HCT116 (cell line): ENCODE data around the gene HOMER3. TPM values are rescaled to one million over a fixed set of nuclear protein-coding genes. Genes with fewer than 3 reads are reported as not detected.

ENCODE experiments used
- ATAC-seq: fragments of 200-7000 bp; cut with Tn5 transposase; 2 replicates; pipeline ENCODE4 v1.9.1; 2020; ENCODE audit warnings: mild to moderate bottlenecking, moderate library complexity
- BruUV-seq: library from RNA; stranded (reverse); fragments of 400-500 nt; replicated peaks from 2 replicates; lab custom pipeline; 2021; lab: Mats Ljungman, UMichigan
- CTCF ChIA-PET: fragments of 300-600 bp; sonication (Branson Sonifier 250); formaldehyde crosslinking; loops from one replicate; lab custom pipeline; 2021; ENCODE audit warnings: antibody characterized with exemption; lab: Charles Lee
- POLR2A ChIA-PET: fragments of 300-600, 350-600 bp; sonication (Branson Sonifier 250); formaldehyde crosslinking; loops from one replicate; lab custom pipeline; 2021; ENCODE audit warnings: antibody characterized with exemption; lab: Charles Lee
- RAD21 ChIA-PET, 2 experiments: fragments of 300-600 bp; sonication (Branson Sonifier 250); formaldehyde crosslinking; loops; one replicate each; lab custom pipeline; 2023; ENCODE audit warnings: low total read pairs in 2 of 2; ENCODE audit not compliant: uncharacterized antibody in 2 of 2, unreplicated experiment in 2 of 2, low non-redundant PET in 1 of 2; lab: Charles Lee
- DNase-seq: peaks from one replicate; pipeline ENCODE4 v3.0.0-alpha.2; 2010; ENCODE audit warnings: low read depth, low spot score
- H2AFZ ChIP-seq: fragments of 200-600 bp; shearing (Covaris generic), sonication (generic); 2 replicates; pipeline ENCODE4 v1.6.1; 2017; ENCODE audit warnings: low read depth, mixed run types, mixed read lengths, antibody characterized with exemption, low read length; ENCODE audit not compliant: poor library complexity, severe bottlenecking
- H3K27ac ChIP-seq: 2 replicates; pipeline ENCODE4 v1.5.1; 2012; ENCODE audit warnings: low read depth, low read length
- H3K27me3 ChIP-seq: fragments of 200-600 bp; sonication (generic); 2 replicates; pipeline ENCODE4 v1.6.1; 2016; ENCODE audit warnings: mixed run types, low read length, mixed read lengths; ENCODE audit not compliant: insufficient read depth
- H3K36me3 ChIP-seq, 2 experiments: fragments of 200-500 bp in 1 of 2; fragments of 200-600 bp in 1 of 2; sonication (Bioruptor generic) in 1 of 2; sonication (generic) in 1 of 2; 2 replicates each; pipeline versions ENCODE4 v1.5.1 to v1.6.1; 2014 to 2016; ENCODE audit warnings: low read length in 2 of 2, inconsistent platforms in 1 of 2, mixed read lengths in 1 of 2, mixed run types in 1 of 2; ENCODE audit not compliant: insufficient read depth in 2 of 2, control insufficient read depth in 1 of 2
- H3K4me1 ChIP-seq, 2 experiments: fragments of 200-600 bp in 1 of 2; sonication (generic) in 1 of 2; 2 replicates each; pipeline versions ENCODE4 v1.5.1 to v1.6.1; 2012 to 2017; ENCODE audit warnings: low read length in 2 of 2, inconsistent platforms in 1 of 2, mild to moderate bottlenecking in 1 of 2, mixed read lengths in 1 of 2, mixed run types in 1 of 2, moderate library complexity in 1 of 2; ENCODE audit not compliant: insufficient read depth in 2 of 2, control insufficient read depth in 1 of 2
- H3K4me2 ChIP-seq: fragments of 200-600 bp; sonication (generic); 2 replicates; pipeline ENCODE4 v1.6.1; 2017; ENCODE audit warnings: mixed run types, low read length, mixed read lengths
- H3K4me3 ChIP-seq, 2 experiments: fragments of 200-600 bp in 1 of 2; sonication (generic) in 1 of 2; replicated peaks in 1 of 2; 2 replicates each; pipeline ENCODE4 v1.5.1; 2011 to 2016; ENCODE audit warnings: low read length in 2 of 2, control low read depth in 1 of 2, low read depth in 1 of 2, mild to moderate bottlenecking in 1 of 2, mixed read lengths in 1 of 2, mixed run types in 1 of 2
- H3K79me2 ChIP-seq: fragments of 200-600 bp; sonication (generic); 2 replicates; pipeline ENCODE4 v1.6.1; 2017; ENCODE audit warnings: mild to moderate bottlenecking, mixed run types, low read length, moderate library complexity, mixed read lengths; ENCODE audit not compliant: insufficient read depth
- H3K9ac ChIP-seq: fragments of 200-600 bp; sonication (generic); 2 replicates; pipeline ENCODE4 v1.6.1; 2016; ENCODE audit warnings: low read length, mixed read lengths
- H3K9me2 ChIP-seq: fragments of 200-600 bp; sonication (generic), shearing (Covaris generic); 2 replicates; pipeline ENCODE4 v1.6.1; 2017; ENCODE audit warnings: mixed run types, mild to moderate bottlenecking, moderate library complexity; ENCODE audit not compliant: insufficient read depth
- H3K9me3 ChIP-seq, 2 experiments: fragments of 200-500 bp in 1 of 2; fragments of 200-600 bp in 1 of 2; sonication (Bioruptor generic) in 1 of 2; sonication (generic) in 1 of 2; 2 replicates each; pipeline ENCODE4 v1.6.1; 2014 to 2017; ENCODE audit warnings: low read length in 2 of 2, mixed read lengths in 2 of 2, inconsistent platforms in 1 of 2, low read depth in 1 of 2, mild to moderate bottlenecking in 1 of 2, mixed run types in 1 of 2, moderate library complexity in 1 of 2; ENCODE audit not compliant: control insufficient read depth in 1 of 2, insufficient read depth in 1 of 2
- H4K20me1 ChIP-seq: fragments of 200-600 bp; sonication (generic), shearing (Covaris generic); 2 replicates; pipeline ENCODE4 v1.6.1; 2017; ENCODE audit warnings: mixed run types, mild to moderate bottlenecking, moderate library complexity; ENCODE audit not compliant: insufficient read depth
- CBX3 ChIP-seq: IDR thresholded peaks from 2 replicates; pipeline ENCODE4 v1.6.1; 2012; ENCODE audit warnings: low read depth
- EGR1 ChIP-seq: IDR thresholded peaks from 2 replicates; pipeline ENCODE4 v1.6.1; 2012; ENCODE audit warnings: low read depth
- ELF1 ChIP-seq: IDR thresholded peaks from 2 replicates; pipeline ENCODE4 v1.6.1; 2012; ENCODE audit warnings: low read depth, borderline replicate concordance
- EZH2 ChIP-seq: fragments of 200-600 bp; sonication (generic); IDR thresholded peaks from 2 replicates; pipeline ENCODE4 v1.6.1; 2017; ENCODE audit warnings: antibody characterized with exemption, mixed run types
- EZH2phosphoT487 ChIP-seq: fragments of 200-600 bp; IDR thresholded peaks from 2 replicates; pipeline ENCODE4 v1.6.1; 2018; ENCODE audit warnings: antibody characterized with exemption, borderline replicate concordance
- FOSL1 ChIP-seq: IDR thresholded peaks from 2 replicates; pipeline ENCODE4 v1.6.1; 2012; ENCODE audit warnings: low read depth
- JUND ChIP-seq: IDR thresholded peaks from 2 replicates; pipeline ENCODE4 v1.6.1; 2012
- MAX ChIP-seq: IDR thresholded peaks from 2 replicates; pipeline ENCODE4 v1.6.1; 2012
- POLR2A ChIP-seq: IDR thresholded peaks from 2 replicates; pipeline ENCODE4 v1.7.0; 2011; ENCODE audit warnings: borderline replicate concordance; ENCODE audit not compliant: insufficient read depth, insufficient read length; ENCODE audit errors: extremely low read depth
- POLR2AphosphoS5 ChIP-seq: IDR thresholded peaks from 2 replicates; pipeline ENCODE4 v1.6.1; 2011; ENCODE audit warnings: mild to moderate bottlenecking, low read depth, low read length, moderate library complexity
- RAD21 ChIP-seq: IDR thresholded peaks from 2 replicates; pipeline ENCODE4 v1.6.1; 2012; ENCODE audit warnings: low read depth, mild to moderate bottlenecking
- REST ChIP-seq: IDR thresholded peaks from 2 replicates; pipeline ENCODE4 v1.6.1; 2012; ENCODE audit warnings: low read depth
- SP1 ChIP-seq: IDR thresholded peaks from 2 replicates; pipeline ENCODE4 v1.6.1; 2012; ENCODE audit warnings: low read depth
- SRF ChIP-seq: IDR thresholded peaks from 2 replicates; pipeline ENCODE4 v1.6.1; 2012; ENCODE audit warnings: low read depth
- TCF7L2 ChIP-seq: IDR thresholded peaks from 2 replicates; pipeline ENCODE4 v1.7.0; 2011; ENCODE audit warnings: borderline replicate concordance, inconsistent platforms; ENCODE audit not compliant: insufficient read depth, insufficient read length; ENCODE audit errors: extremely low read depth
- YY1 ChIP-seq: IDR thresholded peaks from 2 replicates; pipeline ENCODE4 v1.6.1; 2011; ENCODE audit warnings: low read length, low read depth, moderate library complexity, mild to moderate bottlenecking; ENCODE audit not compliant: insufficient replicate concordance; ENCODE audit errors: extremely low read depth
- ZBTB33 ChIP-seq: IDR thresholded peaks from 2 replicates; pipeline ENCODE4 v1.6.1; 2011; ENCODE audit warnings: mild to moderate bottlenecking, low read length, moderate library complexity; ENCODE audit not compliant: insufficient replicate concordance; ENCODE audit errors: extremely low read depth
- intact Hi-C: fragments of 100-400 bp; cut with micrococcal nuclease; formaldehyde crosslinking; loops from 2 replicates; pipeline ENCODE4 v1.10.0; 2022
- total RNA-seq: library from RNA; stranded (reverse); gene quantifications from one replicate; pipeline ENCODE4 v1.2.1, GENCODE V29; 2021; ENCODE audit not compliant: unreplicated experiment

The HOMER3 gene
- total RNA-seq, 1 experiment from 2014 or later = 45.2 TPM

- RAD21 ChIA-PET = interaction anchor here in 1 of 2 experiments (0.6 kb wide), 1 partner anchor 18 kb away, joined by 3 read pairs; no protein-coding TSS in a partner anchor
These were observed 48.3 kb upstream of the HOMER3 start for GRCh38 chr19:18989316-18989715.

More at GRCh38 chr19:18989316-18989715, 48.3 kb upstream of the HOMER3 start:
- Histone ChIP-seq H3K27ac (no peak overlapping the region), H3K4me1 (peaks cover 0 to 9% of the 10 kb centered on the region in 2 experiments; a peak in 1 of 4 replicates), H3K9me3 (no peaks in the 10 kb centered on the region), H3K4me2 (no peak overlapping the region), H3K4me3 (no peak overlapping the region), H3K36me3 (peaks cover 21 to 28% of the 10 kb centered on the region in 2 experiments; a peak in 3 of 4 replicates), H4K20me1 (no peaks in the 10 kb centered on the region), H2AFZ (no peak overlapping the region), H3K79me2 (no peaks in the 10 kb centered on the region), H3K9ac (no peak overlapping the region), H3K9me2 (no peaks in the 10 kb centered on the region), H3K27me3 (no peaks in the 10 kb centered on the region)
- POLR2A ChIA-PET = no interaction called here
- no peak for ATAC-seq
- BruUV-seq = no TSS peak
- CTCF ChIA-PET = no interaction called here
- intact Hi-C loops = no loop called here
- TF ChIP-seq SP1 = no peak
- no peak for TF ChIP-seq FOSL1
- no peak for TF ChIP-seq JUND
- TF ChIP-seq RAD21 = no peak
- TF ChIP-seq POLR2A = no peak
- no peak for TF ChIP-seq EGR1
- TF ChIP-seq POLR2AphosphoS5 = no peak
- TF ChIP-seq ELF1 = no peak
- no peak for TF ChIP-seq ZBTB33
- TF ChIP-seq EZH2phosphoT487 = no peak
- TF ChIP-seq TCF7L2 = no peak
- TF ChIP-seq SRF = no peak
- no peak for TF ChIP-seq MAX
- TF ChIP-seq EZH2 = no peak
- no peak for TF ChIP-seq CBX3
- no peak for TF ChIP-seq REST
- TF ChIP-seq YY1 = no peak
- DNase-seq = no peak
